IMR-90 (cell line): Measurements from ENCODE around the gene TGFA. TPM values are rescaled to one million over a fixed set of nuclear protein-coding genes. Genes with fewer than 3 reads are reported as not detected.

Source experiments
- ATAC-seq: fragments of 200-7000 bp; cut with Tn5 transposase; 2 replicates; pipeline ENCODE4 v1.9.1; 2020; ENCODE audit warnings: low read depth, mild to moderate bottlenecking, moderate library complexity
- BruUV-seq: library from RNA; stranded (reverse); fragments of 400-500 nt; replicated peaks from 2 replicates; lab custom pipeline; 2021; lab: Mats Ljungman, UMichigan
- CTCF ChIA-PET: fragments of 300-600 bp; formaldehyde crosslinking; extraction: SDS; loops from one replicate; lab custom pipeline; 2021; ENCODE audit warnings: antibody characterized with exemption; lab: Yijun Ruan, JAX
- POLR2A ChIA-PET: fragments of 300-600 bp; sonication (Branson Sonifier 250); formaldehyde crosslinking; loops from one replicate; lab custom pipeline; 2022; ENCODE audit warnings: antibody characterized with exemption; ENCODE audit not compliant: unreplicated experiment; lab: Charles Lee
- DNase-seq: peaks from one replicate; pipeline ENCODE4 v3.0.0; 2013
- H2AFZ ChIP-seq: replicated peaks from 2 replicates; pipeline ENCODE3; 2013; ENCODE audit warnings: low read length, mild to moderate bottlenecking; ENCODE audit not compliant: poor library complexity
- H2AK5ac ChIP-seq: 2 replicates; pipeline ENCODE4 v1.6.1; 2013; ENCODE audit warnings: low read depth, low read length, inconsistent platforms
- H2AK9ac ChIP-seq: replicated peaks from 2 replicates; pipeline ENCODE3; 2013; ENCODE audit warnings: mild to moderate bottlenecking, low read depth, low read length, moderate library complexity; ENCODE audit not compliant: poor library complexity
- H2BK120ac ChIP-seq: 2 replicates; pipeline ENCODE4 v1.6.1; 2013; ENCODE audit warnings: low read depth, low read length, inconsistent platforms
- H2BK15ac ChIP-seq: 3 replicates; pipeline ENCODE4 v1.6.1; 2013; ENCODE audit warnings: low read depth, low read length, inconsistent platforms
- H2BK20ac ChIP-seq: 2 replicates; pipeline ENCODE4 v1.6.1; 2013; ENCODE audit warnings: low read depth, mild to moderate bottlenecking, inconsistent platforms, low read length, moderate library complexity
- H2BK5ac ChIP-seq: 2 replicates; pipeline ENCODE4 v1.6.1; 2013; ENCODE audit warnings: mild to moderate bottlenecking, low read depth, low read length, inconsistent platforms; ENCODE audit not compliant: poor library complexity, severe bottlenecking
- H3K14ac ChIP-seq: replicated peaks from 2 replicates; pipeline ENCODE4 v1.6.1; 2013; ENCODE audit warnings: low read depth, low read length, inconsistent platforms
- H3K18ac ChIP-seq: 2 replicates; pipeline ENCODE4 v1.6.1; 2013; ENCODE audit warnings: low read depth, low read length, control low read depth
- H3K23ac ChIP-seq: 2 replicates; pipeline ENCODE4 v1.6.1; 2013; ENCODE audit warnings: low read depth, low read length, inconsistent platforms
- H3K27ac ChIP-seq: 2 replicates; pipeline ENCODE4 v1.5.1; 2013; ENCODE audit warnings: mild to moderate bottlenecking, control low read depth, low read length; ENCODE audit not compliant: insufficient read depth
- H3K27me3 ChIP-seq: 2 replicates; pipeline ENCODE4 v1.6.1; 2013; ENCODE audit warnings: low read length; ENCODE audit not compliant: control insufficient read depth, insufficient read depth
- H3K36me3 ChIP-seq: 2 replicates; pipeline ENCODE4 v1.6.1; 2013; ENCODE audit warnings: low read length, mixed read lengths; ENCODE audit not compliant: control insufficient read depth, insufficient read depth
- H3K4ac ChIP-seq: 2 replicates; pipeline ENCODE4 v1.6.1; 2013; ENCODE audit warnings: low read depth, low read length, inconsistent platforms
- H3K4me1 ChIP-seq: 2 replicates; pipeline ENCODE4 v1.6.1; 2013; ENCODE audit warnings: low read length, mixed read lengths; ENCODE audit not compliant: control insufficient read depth, insufficient read depth
- H3K4me2 ChIP-seq: 2 replicates; pipeline ENCODE4 v1.6.1; 2013; ENCODE audit warnings: low read depth, mild to moderate bottlenecking, control low read depth, low read length, moderate library complexity
- H3K4me3 ChIP-seq: 2 replicates; pipeline ENCODE4 v1.5.1; 2013; ENCODE audit warnings: low read depth, mild to moderate bottlenecking, control low read depth, low read length, moderate library complexity; ENCODE audit not compliant: insufficient read depth
- H3K56ac ChIP-seq: 2 replicates; pipeline ENCODE4 v1.6.1; 2013; ENCODE audit warnings: low read length, inconsistent platforms; ENCODE audit not compliant: insufficient read depth; ENCODE audit errors: extremely low read depth
- H3K79me1 ChIP-seq, 2 experiments: 2 replicates each; pipeline ENCODE4 v1.6.1; 2013; ENCODE audit warnings: low read length in 2 of 2, inconsistent platforms in 1 of 2, low read depth in 1 of 2
- H3K9ac ChIP-seq: 2 replicates; pipeline ENCODE4 v1.6.1; 2013; ENCODE audit warnings: low read depth, low read length, control low read depth
- H3K9me1 ChIP-seq: 2 replicates; pipeline ENCODE4 v1.6.1; 2013; ENCODE audit warnings: low read length, inconsistent platforms; ENCODE audit not compliant: insufficient read depth
- H3K9me3 ChIP-seq: 2 replicates; pipeline ENCODE4 v1.6.1; 2013; ENCODE audit warnings: low read length; ENCODE audit not compliant: control insufficient read depth, insufficient read depth
- H4K20me1 ChIP-seq: 2 replicates; pipeline ENCODE4 v1.6.1; 2013; ENCODE audit warnings: low read length, inconsistent platforms; ENCODE audit not compliant: insufficient read depth
- H4K5ac ChIP-seq: 2 replicates; pipeline ENCODE4 v1.6.1; 2013; ENCODE audit warnings: mild to moderate bottlenecking, low read depth, low read length, control low read depth
- H4K8ac ChIP-seq, 2 experiments: 2 replicates each; pipeline ENCODE4 v1.6.1; 2013; ENCODE audit warnings: low read depth in 2 of 2, low read length in 2 of 2, control low read depth in 1 of 2, inconsistent platforms in 1 of 2
- H4K91ac ChIP-seq: 2 replicates; pipeline ENCODE4 v1.6.1; 2013; ENCODE audit warnings: low read depth, low read length, inconsistent platforms; ENCODE audit not compliant: insufficient read depth
- BHLHE40 ChIP-seq: fragments of 150-350 bp; IDR thresholded peaks from 2 replicates; pipeline ENCODE4 v1.6.1; 2016; ENCODE audit warnings: mild to moderate bottlenecking, low read depth, low read length
- CEBPB ChIP-seq: IDR thresholded peaks from 2 replicates; pipeline ENCODE4 v1.6.1; 2012; ENCODE audit warnings: low read depth, low read length, improper control_type of control experiment
- CHD1 ChIP-seq: IDR thresholded peaks from 2 replicates; pipeline ENCODE4 v1.6.1; 2012; ENCODE audit warnings: low read depth, low read length, improper control_type of control experiment
- MAFK ChIP-seq: IDR thresholded peaks from 2 replicates; pipeline ENCODE4 v1.6.1; 2012; ENCODE audit warnings: low read depth, low read length, improper control_type of control experiment
- MAZ ChIP-seq: IDR thresholded peaks from 2 replicates; pipeline ENCODE4 v1.6.1; 2012; ENCODE audit warnings: low read depth, mild to moderate bottlenecking, low read length, improper control_type of control experiment, moderate library complexity, borderline replicate concordance
- MXI1 ChIP-seq: IDR thresholded peaks from 2 replicates; pipeline ENCODE4 v1.6.1; 2012; ENCODE audit warnings: low read depth, mild to moderate bottlenecking, low read length, moderate library complexity, borderline replicate concordance
- POLR2A ChIP-seq: IDR thresholded peaks from 2 replicates; pipeline ENCODE4 v1.6.1; 2012; ENCODE audit warnings: mild to moderate bottlenecking, low read depth, low read length
- RCOR1 ChIP-seq: IDR thresholded peaks from 2 replicates; pipeline ENCODE4 v1.6.1; 2012; ENCODE audit warnings: mild to moderate bottlenecking, low read length, improper control_type of control experiment; ENCODE audit not compliant: insufficient replicate concordance
- SMC3 ChIP-seq: fragments of 150-350 bp; IDR thresholded peaks from 2 replicates; pipeline ENCODE4 v1.6.1; 2016; ENCODE audit warnings: low read depth, mild to moderate bottlenecking, antibody characterized with exemption, low read length, moderate library complexity
- WGBS, 2 experiments: methylation state at CpG; one replicate each; pipeline versions ENCODE4 v1.1.5 to v1.1.7; 2013; ENCODE audit warnings: missing lambda C conversion rate in 2 of 2; ENCODE audit not compliant: insufficient read length in 1 of 2; ENCODE audit errors: extremely low coverage in 2 of 2; 5-methylcytosine and 5-hydroxymethylcytosine counted together
- dilution Hi-C: fragments of 300-500 bp; cut with HindIII; formaldehyde crosslinking; loops from one replicate; pipeline ENCODE4 v1.14.3; 2018; ENCODE audit warnings: low sequenced_read_pairs; ENCODE audit not compliant: unreplicated experiment
- in situ Hi-C: fragments of 300-500 bp; cut with MboI; formaldehyde crosslinking; loops from 3 replicates; pipeline ENCODE4 v1.14.3; 2019; ENCODE audit warnings: low sequenced_read_pairs, inconsistent platforms, mixed read lengths
- intact Hi-C: fragments of 100-400 bp; cut with micrococcal nuclease; formaldehyde crosslinking; loops from 2 replicates; pipeline ENCODE4 v1.10.0; 2022
- polyA plus RNA-seq, 3 experiments: library from polyadenylated mRNA; depleted of rRNA; stranded (reverse); fragments of >200 nt; gene quantifications; 2 replicates each; pipeline ENCODE4 v1.2.3, GENCODE V29; 2012; ENCODE audit warnings: low replicate concordance in 1 of 3
- total RNA-seq: library from RNA; depleted of rRNA; stranded (reverse); fragments of >200 nt; gene quantifications from 2 replicates; pipeline ENCODE4 v1.2.3, GENCODE V29; 2012
- TF ChIP-seq, protein P1 (sequence below): conservative IDR thresholded peaks from 2 replicates; pipeline ENCODE4 v1.5.1; 2012; ENCODE audit warnings: mild to moderate bottlenecking, low read depth, low read length, improper control_type of control experiment
- TF ChIP-seq, protein P2 (sequence below): fragments of 150-350 bp; IDR thresholded peaks from 2 replicates; pipeline ENCODE4 v1.6.1; 2016; ENCODE audit warnings: low read depth, mild to moderate bottlenecking, low read length, moderate library complexity, borderline replicate concordance

TGFA gene
- total and polyA plus RNA-seq, 2 of the 4 experiments (the other 2 are of a cell fraction), result not detected

DNA sequence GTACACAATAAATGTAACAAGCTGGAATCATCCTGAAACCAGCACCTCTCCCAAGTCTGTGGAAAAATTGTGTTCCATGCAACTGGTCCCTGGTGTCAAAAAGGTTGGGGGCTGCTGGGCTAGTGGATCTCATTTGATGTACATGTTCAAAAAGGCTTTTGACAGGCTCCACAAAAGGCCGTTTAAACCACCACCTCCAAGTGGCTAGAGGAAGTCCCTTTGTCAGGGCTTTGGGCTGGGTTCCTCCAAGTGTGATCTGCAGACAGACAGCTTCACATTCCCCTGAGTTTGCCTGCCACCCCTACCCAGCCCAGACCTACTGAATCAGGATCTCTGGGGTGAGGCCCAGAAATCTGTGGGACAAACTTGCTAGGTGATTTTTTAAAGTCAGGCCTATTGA lies 84.7 kb downstream of the TGFA start:
- no peaks in the 10 kb centered on the region for H3K4me1 ChIP-seq
- H3K9ac ChIP-seq, result no peak overlapping the region
- H3K18ac ChIP-seq, result no peak overlapping the region
- 20% methylated on average over 1 of the region's 1 CpG; no CpG with 5 or more reads in 1 of the 2 experiments for WGBS, 2 experiments
- H3K36me3 ChIP-seq, result no peaks in the 10 kb centered on the region
- no peak overlapping the region for H4K8ac ChIP-seq
- BruUV-seq, result no TSS peak
- TF ChIP-seq MAFK (no peak), SMC3 (no peak), CHD1 (no peak), MXI1 (no peak), RCOR1 (no peak), BHLHE40 (no peak), MAZ (no peak), POLR2A (no peak), CEBPB (no peak)
- TF ChIP-seq, protein P1, sequence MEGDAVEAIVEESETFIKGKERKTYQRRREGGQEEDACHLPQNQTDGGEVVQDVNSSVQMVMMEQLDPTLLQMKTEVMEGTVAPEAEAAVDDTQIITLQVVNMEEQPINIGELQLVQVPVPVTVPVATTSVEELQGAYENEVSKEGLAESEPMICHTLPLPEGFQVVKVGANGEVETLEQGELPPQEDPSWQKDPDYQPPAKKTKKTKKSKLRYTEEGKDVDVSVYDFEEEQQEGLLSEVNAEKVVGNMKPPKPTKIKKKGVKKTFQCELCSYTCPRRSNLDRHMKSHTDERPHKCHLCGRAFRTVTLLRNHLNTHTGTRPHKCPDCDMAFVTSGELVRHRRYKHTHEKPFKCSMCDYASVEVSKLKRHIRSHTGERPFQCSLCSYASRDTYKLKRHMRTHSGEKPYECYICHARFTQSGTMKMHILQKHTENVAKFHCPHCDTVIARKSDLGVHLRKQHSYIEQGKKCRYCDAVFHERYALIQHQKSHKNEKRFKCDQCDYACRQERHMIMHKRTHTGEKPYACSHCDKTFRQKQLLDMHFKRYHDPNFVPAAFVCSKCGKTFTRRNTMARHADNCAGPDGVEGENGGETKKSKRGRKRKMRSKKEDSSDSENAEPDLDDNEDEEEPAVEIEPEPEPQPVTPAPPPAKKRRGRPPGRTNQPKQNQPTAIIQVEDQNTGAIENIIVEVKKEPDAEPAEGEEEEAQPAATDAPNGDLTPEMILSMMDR, result no peak
- TF ChIP-seq, protein P2, sequence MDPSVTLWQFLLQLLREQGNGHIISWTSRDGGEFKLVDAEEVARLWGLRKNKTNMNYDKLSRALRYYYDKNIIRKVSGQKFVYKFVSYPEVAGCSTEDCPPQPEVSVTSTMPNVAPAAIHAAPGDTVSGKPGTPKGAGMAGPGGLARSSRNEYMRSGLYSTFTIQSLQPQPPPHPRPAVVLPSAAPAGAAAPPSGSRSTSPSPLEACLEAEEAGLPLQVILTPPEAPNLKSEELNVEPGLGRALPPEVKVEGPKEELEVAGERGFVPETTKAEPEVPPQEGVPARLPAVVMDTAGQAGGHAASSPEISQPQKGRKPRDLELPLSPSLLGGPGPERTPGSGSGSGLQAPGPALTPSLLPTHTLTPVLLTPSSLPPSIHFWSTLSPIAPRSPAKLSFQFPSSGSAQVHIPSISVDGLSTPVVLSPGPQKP, result no peak
- H3K9me3 ChIP-seq, result no peaks in the 10 kb centered on the region
- POLR2A ChIA-PET, result interaction anchor here (0.6 kb wide), 1 partner anchor 31 kb away, joined by 3 read pairs; no protein-coding TSS in a partner anchor
- H2BK5ac ChIP-seq, result no peak overlapping the region
- no peaks in the 10 kb centered on the region for H3K9me1 ChIP-seq
- H3K56ac ChIP-seq, result no peak overlapping the region
- H3K27me3 ChIP-seq, result peaks cover 12% of the 10 kb centered on the region
- H4K91ac ChIP-seq, result no peak overlapping the region
- H2AFZ ChIP-seq, result no peak overlapping the region
- DNase-seq, result no peak
- no peak overlapping the region for H2AK5ac ChIP-seq
- no peak overlapping the region for H2BK120ac ChIP-seq
- in situ Hi-C loops (no loop called here), dilution Hi-C loops (no loop called here), intact Hi-C loops (no loop called here)
- CTCF ChIA-PET, result no interaction called here
- no peak overlapping the region for H2AK9ac ChIP-seq
- no peak overlapping the region for H2BK15ac ChIP-seq
- H3K79me1 ChIP-seq, result no peaks in the 10 kb centered on the region
- H3K14ac ChIP-seq, result no peak overlapping the region
- no peak overlapping the region for H4K5ac ChIP-seq
- ATAC-seq, result no peak
- H4K20me1 ChIP-seq, result no peaks in the 10 kb centered on the region
- H2BK20ac ChIP-seq, result no peak overlapping the region
- no peak overlapping the region for H3K23ac ChIP-seq
- no peak overlapping the region for H3K4me3 ChIP-seq
- H3K27ac ChIP-seq, result no peak overlapping the region
- no peak overlapping the region for H3K4ac ChIP-seq
- H3K4me2 ChIP-seq, result no peak overlapping the region
